Spleen (tissue), 7 donors: ENCODE data around the gene SWI5.

ENCODE experiments used
- POLR2A ChIP-seq, 3 donors: fragments of 450-650 bp; IDR thresholded peaks; one replicate each; pipeline ENCODE4 v1.5.1; 2017; ENCODE audit warnings: antibody characterized with exemption in 3 of 3, mild to moderate bottlenecking in 1 of 3
- TF ChIP-seq, protein P1 (sequence below), 11 experiments: fragments of 200-600 bp in 7 of 11; fragments of 450-650 bp in 4 of 11; sonication (generic) in 4 of 11; IDR thresholded peaks in 8 of 11; conservative IDR thresholded peaks in 3 of 11; 1 replicate in 7 of 11; 2 replicates in 4 of 11; pipeline versions ENCODE4 v1.4.0 to v1.8.0; 2016 to 2021; ENCODE audit warnings: antibody characterized with exemption in 11 of 11, inconsistent platforms in 4 of 11, mild to moderate bottlenecking in 1 of 11
- donor health status: DM: no; HTN: no; CAD: no; lungs with moderate emphysema.
- donor health status: DM: no; HTN: no; CAD: no.
- donor health status: DM: no; HTN: no; CAD: no.

DNA sequence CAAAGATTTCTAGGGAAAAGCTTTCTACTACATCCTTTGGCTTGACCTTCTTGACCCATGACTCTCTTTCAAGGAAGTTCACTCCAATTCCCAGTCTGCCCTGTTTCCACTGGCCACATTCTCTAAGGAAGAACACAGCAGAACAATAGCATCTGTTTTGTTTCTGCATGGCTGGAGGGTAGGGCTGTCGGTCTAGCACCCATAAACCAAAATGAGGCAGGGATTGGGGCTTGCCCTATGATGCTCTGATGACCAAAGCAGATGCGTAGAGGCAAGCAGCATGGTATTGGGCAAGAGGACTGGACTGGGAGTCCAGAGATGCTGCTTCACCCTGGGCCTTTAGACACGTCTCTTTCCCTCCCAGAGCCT, 24.4 kb upstream of the SWI5 start:
- TF ChIP-seq, protein P1, sequence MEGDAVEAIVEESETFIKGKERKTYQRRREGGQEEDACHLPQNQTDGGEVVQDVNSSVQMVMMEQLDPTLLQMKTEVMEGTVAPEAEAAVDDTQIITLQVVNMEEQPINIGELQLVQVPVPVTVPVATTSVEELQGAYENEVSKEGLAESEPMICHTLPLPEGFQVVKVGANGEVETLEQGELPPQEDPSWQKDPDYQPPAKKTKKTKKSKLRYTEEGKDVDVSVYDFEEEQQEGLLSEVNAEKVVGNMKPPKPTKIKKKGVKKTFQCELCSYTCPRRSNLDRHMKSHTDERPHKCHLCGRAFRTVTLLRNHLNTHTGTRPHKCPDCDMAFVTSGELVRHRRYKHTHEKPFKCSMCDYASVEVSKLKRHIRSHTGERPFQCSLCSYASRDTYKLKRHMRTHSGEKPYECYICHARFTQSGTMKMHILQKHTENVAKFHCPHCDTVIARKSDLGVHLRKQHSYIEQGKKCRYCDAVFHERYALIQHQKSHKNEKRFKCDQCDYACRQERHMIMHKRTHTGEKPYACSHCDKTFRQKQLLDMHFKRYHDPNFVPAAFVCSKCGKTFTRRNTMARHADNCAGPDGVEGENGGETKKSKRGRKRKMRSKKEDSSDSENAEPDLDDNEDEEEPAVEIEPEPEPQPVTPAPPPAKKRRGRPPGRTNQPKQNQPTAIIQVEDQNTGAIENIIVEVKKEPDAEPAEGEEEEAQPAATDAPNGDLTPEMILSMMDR (IDR thresholded peaks at IDR 0.05 in 8 of 11, conservative IDR thresholded peaks at IDR 0.05 in 3 of 11) = no peak
- no peak for TF ChIP-seq POLR2A (IDR thresholded peaks at IDR 0.05)
